Measurements from ENCODE around the gene PDE8A. TPM values are rescaled to one million over a fixed set of nuclear protein-coding genes. Genes with fewer than 3 reads are reported as not detected.

Gene PDE8A
- total and polyA plus RNA-seq, 10 of the 15 experiments (the other 5 are each of a cell fraction or from before 2014, with no cell fraction given), result 6.7 to 69.2 (median 27.2) TPM

- peak; percentile 97 for TF ChIP-seq NFXL1 (IDR thresholded peaks at IDR 0.05; ENCODE audit: borderline replicate concordance)
- TF ChIP-seq YBX1 (IDR thresholded peaks at IDR 0.05), result no peak
- TF ChIP-seq RAD21 (IDR thresholded peaks at IDR 0.05; ENCODE audit: insufficient read depth, low read depth, low read length), result no peak
- no peak for TF ChIP-seq JUNB (IDR thresholded peaks at IDR 0.05)
- TF ChIP-seq ZNF592 (IDR thresholded peaks at IDR 0.05), result no peak
These were observed 474 bp upstream of the PDE8A start (continued) for GRCh38 chr15:84981054-84981710.

GRCh38 chr15:84982301-84982920 is 755 bp downstream of the PDE8A start:
- ChIA-PET CTCF (interaction anchor here (4.2 kb wide), 1 partner anchor 63 kb away, joined by 20 read pairs; no protein-coding TSS in a partner anchor), POLR2A (interaction anchor here (1.3 to 3.2 kb wide), 3 partner anchors 18 to 411 kb away, joined by 3 to 12 read pairs (median 4); no protein-coding TSS in a partner anchor), SMC1A (ENCODE audit: uncharacterized antibody, unreplicated experiment) (interaction anchor here (1.1 to 9.3 kb wide), 10 partner anchors 11 to 63 kb away, joined by 4 to 80 read pairs (median 7); no protein-coding TSS in a partner anchor), RAD21 (ENCODE audit: unreplicated experiment) (interaction anchor here (0.9 to 1.8 kb wide), 6 partner anchors 22 to 62 kb away, joined by 4 to 6 read pairs (median 5); no protein-coding TSS in a partner anchor)
- 2% methylated on average over 46 of the region's 46 CpGs for WGBS (ENCODE audit: insufficient coverage, insufficient replicate concordance, low lambda C conversion rate, missing lambda C conversion rate)
- Histone ChIP-seq H3K79me2 (ENCODE audit: control insufficient read depth, insufficient read depth, low read length) (peaks cover 61% of the 10 kb centered on the region), H3K9ac (ENCODE audit: control insufficient read depth, insufficient read depth, low read length) (peak overlapping the region; percentile 76), H4K20me1 (ENCODE audit: control insufficient read depth, insufficient read depth) (no peaks in the 10 kb centered on the region), H3K27me3 (replicated peaks in 1 of 2; ENCODE audit: control insufficient read depth in 2 of 2, insufficient read depth in 2 of 2, low read length in 1 of 2) (no peaks in the 10 kb centered on the region), H3K27ac (ENCODE audit: control insufficient read depth, insufficient read depth) (peak overlapping the region; percentile 92), H3K4me3 (peak overlapping the region; percentile 67), H3K36me3 (ENCODE audit: control insufficient read depth in 2 of 2, insufficient read depth in 2 of 2, low read length in 1 of 2) (no peaks in the 10 kb centered on the region; a peak in 1 of 4 replicates), H3K4me1 (ENCODE audit: control insufficient read depth, insufficient read depth, low read length) (peaks cover 10% of the 10 kb centered on the region), H3K4me2 (ENCODE audit: control insufficient read depth, insufficient read depth) (peak overlapping the region; percentile 82), H3K9me3 (replicated peaks; ENCODE audit: control insufficient read depth, insufficient read depth, low read length) (no peaks in the 10 kb centered on the region), H2AFZ (ENCODE audit: control insufficient read depth, low read depth, low read length) (peak overlapping the region; percentile 86)
- intact Hi-C loops (cut with micrococcal nuclease; ENCODE audit: unreplicated experiment), result loop anchor here (2.0 kb wide), 1 partner anchor 42 kb away; no protein-coding TSS in a partner anchor
- DNase-seq (ENCODE audit: low read depth, low spot score) (no peak), ATAC-seq (peak; percentile 2; the same call in 1 of the 3 replicates), FAIRE-seq (no peak)
- in situ Hi-C loops (cut with MboI), result no loop called here
- no TSS peak for BruUV-seq (replicated peaks)
- TF ChIP-seq POLR2A (IDR thresholded peaks at IDR 0.05; ENCODE audit: low read depth, low read length) (peak; percentile 70), KAT2A (conservative IDR thresholded peaks at IDR 0.05; ENCODE audit: control insufficient read depth, low read depth, low read length) (no peak), GATAD2B (conservative IDR thresholded peaks at IDR 0.05; ENCODE audit: low read depth) (no peak), MLLT1 (IDR thresholded peaks at IDR 0.05) (0 out of 2 replicates have a peak, but pooled peaks have one; percentile 19), FOXK2 (IDR thresholded peaks at IDR 0.05) (no peak), NKRF (conservative IDR thresholded peaks at IDR 0.05) (no peak; the same call in 1 of the 2 replicates), NFXL1 (IDR thresholded peaks at IDR 0.05; ENCODE audit: borderline replicate concordance) (no peak), IRF4 (IDR thresholded peaks at IDR 0.05; ENCODE audit: low read depth, low read length) (no peak)
